Ovary (tissue), 9 donors: ENCODE data around the gene HLA-DOB. TPM values are rescaled to one million over a fixed set of nuclear protein-coding genes. Genes with fewer than 3 reads are reported as not detected.

Source experiments
- DNase-seq, 5 donors: peaks; one replicate each; pipeline ENCODE4 v3.0.0-alpha.2; 2019 to 2020
- H3K27ac ChIP-seq, 2 donors: fragments of 200-600 bp; one replicate each; pipeline versions ENCODE4 v1.5.1 to v1.8.0; 2019 to 2022
- H3K27me3 ChIP-seq: fragments of 200-600 bp; one replicate; pipeline ENCODE4 v1.8.0; 2022
- H3K36me3 ChIP-seq: fragments of 200-600 bp; sonication (generic); one replicate; pipeline ENCODE4 v1.5.1; 2019
- H3K4me1 ChIP-seq: one replicate; pipeline ENCODE4 v1.8.1; 2013; ENCODE audit warnings: mild to moderate bottlenecking, moderate library complexity; ENCODE audit not compliant: insufficient read depth
- H3K4me3 ChIP-seq: fragments of 200-600 bp; sonication (generic); one replicate; pipeline ENCODE4 v1.5.1; 2017
- H3K9me3 ChIP-seq, 2 donors: fragments of 200-600 bp in 1 of 2; sonication (generic) in 1 of 2; one replicate each; pipeline versions ENCODE4 v1.5.1 to v1.8.1; 2013 to 2019; ENCODE audit warnings: mild to moderate bottlenecking in 1 of 2, moderate library complexity in 1 of 2
- CTCF ChIP-seq, 3 donors: fragments of 450-650 bp in 2 of 3; fragments of 200-600 bp in 1 of 3; IDR thresholded peaks; one replicate each; pipeline versions ENCODE4 v1.5.1 to v1.8.0; 2016 to 2022; ENCODE audit warnings: antibody characterized with exemption in 3 of 3, mild to moderate bottlenecking in 1 of 3
- EP300 ChIP-seq: sonication (generic); formaldehyde crosslinking; IDR thresholded peaks from one replicate; pipeline ENCODE4 v1.6.1; 2017; ENCODE audit warnings: antibody characterized with exemption
- POLR2A ChIP-seq: fragments of 450-650 bp; IDR thresholded peaks from one replicate; pipeline ENCODE4 v1.6.1; 2017; ENCODE audit warnings: antibody characterized with exemption, mild to moderate bottlenecking, moderate library complexity
- WGBS, 3 donors: extraction: QIAGEN DNeasy Blood & Tissue Kit in 1 of 3; methylation state at CpG; one replicate each; pipeline versions ENCODE4 v1.1.5 to v1.1.7; 2013 to 2017; 5-methylcytosine and 5-hydroxymethylcytosine counted together
- intact Hi-C, 4 donors: fragments of 100-400 bp; cut with DNase I; formaldehyde crosslinking; loops; one replicate each; pipeline versions ENCODE4 v1.11.0 to v1.15.1; 2022 to 2023
- polyA plus RNA-seq, 2 donors: library from polyadenylated mRNA; stranded (reverse); fragments of 200-250 nt in 1 of 2; fragments of 350-450 nt in 1 of 2; fragmentation: Illumina TruSeq in 1 of 2; extraction: RNeasy Lipid Tissue Mini Kit (QIAGEN cat#74804) in 1 of 2; gene quantifications; one replicate each; pipeline ENCODE4 v1.2.3, GENCODE V29; 2013 to 2014
- total RNA-seq, 7 donors: library from RNA; depleted of rRNA in 2 of 7; stranded (reverse); fragments of >200 nt in 2 of 7; fragmentation: NEBNext Ultra II Directional in 3 of 7; extraction: Animal tissue kit (Norgen Biotek cat#: 25700) in 3 of 7; gene quantifications; one replicate each; pipeline versions ENCODE4 v1.1.0 to v1.2.4, GENCODE V29; 2016 to 2023
- donor health status: DM: no; HTN: no; CAD: no; lungs with moderate emphysema.
- donor health status: DM: no; HTN: no; CAD: no.
- donor health status: Bipolar disorder and iron deficiency.
- donor health status: DM: yes; HTN: yes; CAD: no.
- donor health status: DM: no; HTN: no; CAD: no.
- donor health status: DM: yes; HTN: yes; CAD: no.

HLA-DOB gene
- total and polyA plus RNA-seq, 9 donors, result 0.24 to 4.6 (median 0.73) TPM; not detected in 1

GRCh38 chr6:32774426-32774825, 42.4 kb downstream of the HLA-DOB start:
- Histone ChIP-seq H3K27me3 (no peaks in the 10 kb centered on the region), H3K36me3 (no peaks in the 10 kb centered on the region), H3K9me3 (no peaks in the 10 kb centered on the region), H3K4me1 (no peaks in the 10 kb centered on the region), H3K4me3 (no peak overlapping the region), H3K27ac (no peak overlapping the region)
- WGBS, 3 donors, result 41 to 63% (median 44%) methylated on average over 1 of the region's 1 CpG
- DNase-seq, result no peak
- TF ChIP-seq POLR2A (no peak), CTCF (IDR thresholded peaks at IDR 0.05) (no peak), EP300 (no peak)
- intact Hi-C loops, result no loop called here

- Histone ChIP-seq H3K9me3 (no peaks in the 10 kb centered on the region), H3K27me3 (no peaks in the 10 kb centered on the region), H3K4me3 (no peak overlapping the region), H3K36me3 (no peaks in the 10 kb centered on the region), H3K27ac (no peak overlapping the region), H3K4me1 (no peaks in the 10 kb centered on the region)
- 6 to 18% (median 12%) methylated on average over 1 of the region's 1 CpG for WGBS, 3 donors
- TF ChIP-seq POLR2A (no peak), EP300 (no peak), CTCF (IDR thresholded peaks at IDR 0.05) (no peak)
- intact Hi-C loops, result no loop called here
- DNase-seq, result no peak
Measured at GRCh38 chr6:32772656-32773055, 44.1 kb downstream of the HLA-DOB start.

- no peaks in the 10 kb centered on the region for H3K36me3 ChIP-seq
- TF ChIP-seq EP300 (no peak), POLR2A (no peak), CTCF (IDR thresholded peaks at IDR 0.05) (no peak)
- H3K9me3 ChIP-seq, result no peaks in the 10 kb centered on the region
- 33 to 50% (median 39%) methylated on average over 1 of the region's 1 CpG for whole genome bisulfite sequencing, 3 donors
- no peaks in the 10 kb centered on the region for H3K27me3 ChIP-seq
- no peak overlapping the region for H3K27ac ChIP-seq
- H3K4me1 ChIP-seq, result no peaks in the 10 kb centered on the region
- intact Hi-C loops, result no loop called here
- no peak overlapping the region for H3K4me3 ChIP-seq
- no peak for DNase-seq
Measured at GRCh38 chr6:32764048-32764447, 52.8 kb downstream of the HLA-DOB start.

GRCh38 chr6:32763421-32763820, 53.4 kb downstream of the HLA-DOB start, which contains the start of gene HLA-DQB2:
TSS of gene HLA-DQB2 (minus strand) at chr6:32763532. CDS start at chr6:32763470, 62 bp downstream.
- DNase-seq, result no peak
- H3K27ac ChIP-seq, result no peak within 1 kb of the TSS
- TF ChIP-seq POLR2A (no peak), CTCF (IDR thresholded peaks at IDR 0.05) (no peak), EP300 (no peak)
- no peaks in the 10 kb centered on the region for H3K9me3 ChIP-seq
- no peaks in the 10 kb centered on the region for H3K27me3 ChIP-seq
- intact Hi-C loops, result no loop called here
- no peaks in the 10 kb centered on the region for H3K36me3 ChIP-seq
- no peaks in the 10 kb centered on the region for H3K4me1 ChIP-seq
- 44 to 47% (median 47%) methylated on average over 4 of the region's 4 CpGs for WGBS, 3 donors
- H3K4me3 ChIP-seq, result no peak within 1 kb of the TSS

Other genes starting within 250 kb of the HLA-DOB start
- 100 to 1,000 TPM in 2 of 7 donors, 10 to 100 TPM in 5; 16.4 to 136 (median 62.1) TPM for gene HLA-DRB1, start 227.2 kb downstream of the HLA-DOB start, total RNA-seq
- 10 to 100 TPM; 47.9 to 95.9 TPM for gene HLA-DRB1, start 227.2 kb downstream of the HLA-DOB start, polyA plus RNA-seq
- gene HLA-DQA1, start 179.6 kb downstream of the HLA-DOB start, total RNA-seq, result 10 to 100 TPM in 4 of 7 donors, 1 to 10 TPM in 2, under 1 TPM in 1; 0.72 to 20.9 (median 10.1) TPM
- 10 to 100 TPM; 10.8 to 44.8 TPM for gene HLA-DQA1, start 179.6 kb downstream of the HLA-DOB start, polyA plus RNA-seq
- 10 to 100 TPM in 3 of 7 donors, 1 to 10 TPM in 3, under 1 TPM in 1; 0.36 to 22.2 (median 7.7) TPM for gene HLA-DQB1, start 150.3 kb downstream of the HLA-DOB start, total RNA-seq
- gene HLA-DQB1, start 150.3 kb downstream of the HLA-DOB start, polyA plus RNA-seq, result 10 to 100 TPM in 1 of 2 donors, 1 to 10 TPM in 1; 2.5 to 28.5 TPM
- 1 to 10 TPM in 2 of 7 donors, under 1 TPM in 2, not detected in 3; 0.66 to 4.4 (median 1.2) TPM for gene HLA-DQA2, start 75.6 kb downstream of the HLA-DOB start, total RNA-seq
- gene HLA-DQA2, start 75.6 kb downstream of the HLA-DOB start, polyA plus RNA-seq, result 10 to 100 TPM in 1 of 2 donors, not detected in 1; 29.3 TPM
- gene HLA-DQB2, start 53.5 kb downstream of the HLA-DOB start, total RNA-seq, result 1 to 10 TPM in 2 of 7 donors, under 1 TPM in 3, not detected in 2; 0.33 to 3.7 (median 0.66) TPM
- 1 to 10 TPM in 1 of 2 donors, not detected in 1; 3.1 TPM for gene HLA-DQB2, start 53.5 kb downstream of the HLA-DOB start, polyA plus RNA-seq
- 10 to 100 TPM in 6 of 7 donors, 1 to 10 TPM in 1; 8.9 to 23.8 (median 18.6) TPM for gene TAP2, start 21.7 kb upstream of the HLA-DOB start, total RNA-seq
- gene TAP2, start 21.7 kb upstream of the HLA-DOB start, polyA plus RNA-seq, result 10 to 100 TPM; 13.9 to 16.5 TPM
- 10 to 100 TPM; 28.9 to 44.8 (median 36.0) TPM for gene PSMB8, start 27.0 kb upstream of the HLA-DOB start, total RNA-seq
- 100 to 1,000 TPM in 1 of 2 donors, 10 to 100 TPM in 1; 62.2 to 103 TPM for gene PSMB8, start 27.0 kb upstream of the HLA-DOB start, polyA plus RNA-seq
- 10 to 100 TPM; 17.7 to 30.7 (median 23.3) TPM for gene TAP1, start 36.7 kb upstream of the HLA-DOB start, total RNA-seq
- gene TAP1, start 36.7 kb upstream of the HLA-DOB start, polyA plus RNA-seq, result 10 to 100 TPM; 22.7 to 48.4 TPM
- 10 to 100 TPM in 6 of 7 donors, 1 to 10 TPM in 1; 9.5 to 28.3 (median 20.4) TPM for gene PSMB9, start 37.2 kb upstream of the HLA-DOB start, total RNA-seq
- gene PSMB9, start 37.2 kb upstream of the HLA-DOB start, polyA plus RNA-seq, result 10 to 100 TPM; 23.6 to 30.7 TPM
- gene HLA-DMB, start 124.0 kb upstream of the HLA-DOB start, total RNA-seq, result 10 to 100 TPM in 6 of 7 donors, 1 to 10 TPM in 1; 4.3 to 39.1 (median 12.0) TPM
- 10 to 100 TPM; 11.0 to 70.0 TPM for gene HLA-DMB, start 124.0 kb upstream of the HLA-DOB start, polyA plus RNA-seq
- gene HLA-DMA, start 136.1 kb upstream of the HLA-DOB start, total RNA-seq, result 10 to 100 TPM in 6 of 7 donors, 1 to 10 TPM in 1; 5.7 to 50.4 (median 18.5) TPM
- gene HLA-DMA, start 136.1 kb upstream of the HLA-DOB start, polyA plus RNA-seq, result 100 to 1,000 TPM in 1 of 2 donors, 10 to 100 TPM in 1; 19.2 to 162 TPM
- 100 to 1,000 TPM; 106 to 196 (median 163) TPM for gene BRD2, start 151.6 kb upstream of the HLA-DOB start, total RNA-seq
- gene BRD2, start 151.6 kb upstream of the HLA-DOB start, polyA plus RNA-seq, result 100 to 1,000 TPM; 128 to 301 TPM
- gene HLA-DOA, start 192.6 kb upstream of the HLA-DOB start, total RNA-seq, result 10 to 100 TPM in 1 of 7 donors, 1 to 10 TPM in 6; 1.1 to 17.3 (median 6.4) TPM
- 10 to 100 TPM in 1 of 2 donors, 1 to 10 TPM in 1; 2.5 to 25.3 TPM for gene HLA-DOA, start 192.6 kb upstream of the HLA-DOB start, polyA plus RNA-seq